Endothelial cell of umbilical vein (primary cell): ENCODE results near the gene SUSD2. TPM values are rescaled to one million over a fixed set of nuclear protein-coding genes. Genes with fewer than 3 reads are reported as not detected.

ENCODE experiments used
- BruUV-seq: library from RNA; stranded (reverse); fragments of 400-500 nt; replicated peaks from 2 replicates; lab custom pipeline; 2021; lab: Mats Ljungman, UMichigan
- CTCF ChIA-PET: fragments of 300-600, 350-600 bp; sonication (Branson Sonifier 250); formaldehyde crosslinking; loops from one replicate; lab custom pipeline; 2021; ENCODE audit warnings: antibody characterized with exemption, inconsistent platforms; lab: Charles Lee
- POLR2A ChIA-PET: fragments of 300-600, 350-600 bp; sonication (Branson Sonifier 250); formaldehyde crosslinking; loops from one replicate; lab custom pipeline; 2021; ENCODE audit warnings: antibody characterized with exemption, inconsistent platforms; lab: Charles Lee
- DNase-seq: peaks from one replicate; pipeline ENCODE4 v3.0.0-alpha.2; 2011; ENCODE audit warnings: low read depth, low spot score
- FAIRE-seq: peaks from 2 replicates; lab custom pipeline; 2011; peaks lifted over from hg19 to GRCh38; lab: Jason Lieb, UNC
- H2AFZ ChIP-seq: 2 replicates; pipeline ENCODE4 v1.6.0; 2012; ENCODE audit warnings: low read depth, low read length, control low read depth, inconsistent platforms
- H3K27ac ChIP-seq: 2 replicates; pipeline ENCODE4 v1.5.1; 2011; ENCODE audit warnings: low read depth, mild to moderate bottlenecking, control low read depth, low read length, moderate library complexity; ENCODE audit not compliant: insufficient read depth
- H3K27me3 ChIP-seq, 2 experiments: 2 replicates each; pipeline versions ENCODE4 v1.6.0 to v1.6.1; 2011; ENCODE audit warnings: low read length in 2 of 2, mixed read lengths in 1 of 2; ENCODE audit not compliant: control insufficient read depth in 2 of 2, insufficient read depth in 2 of 2
- H3K36me3 ChIP-seq, 2 experiments: 2 replicates in 1 of 2; 3 replicates in 1 of 2; pipeline ENCODE4 v1.5.1; 2011; ENCODE audit warnings: low read length in 2 of 2, mild to moderate bottlenecking in 1 of 2, moderate library complexity in 1 of 2; ENCODE audit not compliant: control insufficient read depth in 2 of 2, insufficient read depth in 2 of 2; ENCODE audit errors: extremely low read depth in 1 of 2
- H3K4me1 ChIP-seq: 3 replicates; pipeline ENCODE4 v1.5.1; 2011; ENCODE audit warnings: mild to moderate bottlenecking, low read length; ENCODE audit not compliant: control insufficient read depth, insufficient read depth; ENCODE audit errors: extremely low read depth
- H3K4me2 ChIP-seq: 2 replicates; pipeline ENCODE4 v1.6.1; 2011; ENCODE audit warnings: low read length, control low read depth, mixed read lengths; ENCODE audit not compliant: insufficient read depth
- H3K4me3 ChIP-seq, 3 experiments: fragments of 200-600 bp in 1 of 3; sonication (generic), shearing (Covaris generic) in 1 of 3; replicated peaks in 1 of 3; 2 replicates each; pipeline ENCODE4 v1.5.1; 2011 to 2016; ENCODE audit warnings: control low read depth in 3 of 3, low read length in 3 of 3, mild to moderate bottlenecking in 2 of 3, inconsistent platforms in 1 of 3, low read depth in 1 of 3, moderate library complexity in 1 of 3; ENCODE audit not compliant: insufficient read depth in 1 of 3
- H3K79me2 ChIP-seq: 2 replicates; pipeline ENCODE4 v1.6.0; 2012; ENCODE audit warnings: low read length, inconsistent platforms; ENCODE audit not compliant: control insufficient read depth, insufficient read depth
- H3K9ac ChIP-seq: replicated peaks from 2 replicates; pipeline ENCODE3; 2011; ENCODE audit warnings: low read length, control low read depth; ENCODE audit not compliant: insufficient read depth; ENCODE audit errors: extremely low read depth
- H3K9me1 ChIP-seq: replicated peaks from 3 replicates; pipeline ENCODE4 v1.6.0; 2011; ENCODE audit warnings: mild to moderate bottlenecking, low read length; ENCODE audit not compliant: control insufficient read depth, insufficient read depth; ENCODE audit errors: extremely low read depth
- H3K9me3 ChIP-seq: replicated peaks from 2 replicates; pipeline ENCODE4 v1.5.1; 2012; ENCODE audit warnings: low read length, inconsistent platforms; ENCODE audit not compliant: control insufficient read depth, insufficient read depth
- H4K20me1 ChIP-seq: replicated peaks from 2 replicates; pipeline ENCODE3; 2011; ENCODE audit warnings: mild to moderate bottlenecking, low read length; ENCODE audit not compliant: control insufficient read depth, insufficient read depth; ENCODE audit errors: extremely low read depth
- EZH2 ChIP-seq: IDR thresholded peaks from 2 replicates; pipeline ENCODE4 v1.6.1; 2012; ENCODE audit warnings: borderline replicate concordance, low read depth, mild to moderate bottlenecking, moderate library complexity, low read length, inconsistent platforms; ENCODE audit not compliant: severe bottlenecking
- FOS ChIP-seq: IDR thresholded peaks from 2 replicates; pipeline ENCODE4 v1.6.1; 2011; ENCODE audit warnings: mild to moderate bottlenecking, low read length, moderate library complexity, borderline replicate concordance; ENCODE audit not compliant: insufficient read depth
- GATA2 ChIP-seq: IDR thresholded peaks from 2 replicates; pipeline ENCODE4 v1.7.0; 2011; ENCODE audit warnings: low read depth, mild to moderate bottlenecking, moderate library complexity, mixed read lengths, low read length; ENCODE audit not compliant: insufficient read length, insufficient read depth
- JUN ChIP-seq: IDR thresholded peaks from 2 replicates; pipeline ENCODE4 v1.6.1; 2011; ENCODE audit warnings: borderline replicate concordance, low read depth; ENCODE audit not compliant: insufficient read length, insufficient read depth
- MYC ChIP-seq: IDR thresholded peaks from one replicate; pipeline ENCODE4 v1.6.1; 2011; ENCODE audit warnings: mild to moderate bottlenecking, low read depth, low read length
- POLR2A ChIP-seq: IDR thresholded peaks from 2 replicates; pipeline ENCODE4 v1.6.1; 2012; ENCODE audit warnings: low read depth, mild to moderate bottlenecking, control low read depth, low read length
- POLR2AphosphoS5 ChIP-seq: IDR thresholded peaks from 2 replicates; pipeline ENCODE4 v1.6.1; 2012; ENCODE audit warnings: low read depth, mild to moderate bottlenecking, control low read depth, low read length, moderate library complexity; ENCODE audit not compliant: insufficient read depth
- dilution Hi-C: fragments of 300-500 bp; cut with MboI; formaldehyde crosslinking; loops from one replicate; pipeline ENCODE4 v1.15.0; 2019; ENCODE audit warnings: low sequenced_read_pairs; ENCODE audit not compliant: extremely low pct_ligation_motif_present
- intact Hi-C: fragments of 100-400 bp; cut with micrococcal nuclease; formaldehyde crosslinking; loops from one replicate; pipeline ENCODE4 v1.10.0; 2022
- polyA plus RNA-seq, 4 experiments: library from polyadenylated mRNA; depleted of rRNA in 3 of 4; stranded (reverse) in 3 of 4; unstranded in 1 of 4; fragments of >200 nt; gene quantifications; 2 replicates each; pipeline versions ENCODE4 v1.2.1 to v1.2.3, GENCODE V29; 2011 to 2012; ENCODE audit warnings: missing spikeins in 1 of 4
- total RNA-seq: library from RNA; stranded (reverse); gene quantifications from 2 replicates; pipeline ENCODE4 v1.2.3, GENCODE V29; 2021
- TF ChIP-seq, protein P1 (sequence below): IDR thresholded peaks from 2 replicates; pipeline ENCODE4 v1.6.1; 2011; ENCODE audit not compliant: insufficient read depth, insufficient read length
- TF ChIP-seq, protein P2 (sequence below), 2 donors: IDR thresholded peaks; 1 replicate in 1 of 2; 2 replicates in 1 of 2; pipeline ENCODE4 v1.5.1; 2011; ENCODE audit warnings: low read length in 2 of 2, mild to moderate bottlenecking in 2 of 2, moderate library complexity in 2 of 2, control low read depth in 1 of 2, inconsistent platforms in 1 of 2, low read depth in 1 of 2; ENCODE audit not compliant: insufficient read depth in 1 of 2; ENCODE audit errors: extremely low read depth in 1 of 2

Gene SUSD2
- total and polyA plus RNA-seq, 2 donors (not counting 3 experiments of a cell fraction or from before 2014, with no cell fraction given) = 0.26 to 0.27 TPM

DNA sequence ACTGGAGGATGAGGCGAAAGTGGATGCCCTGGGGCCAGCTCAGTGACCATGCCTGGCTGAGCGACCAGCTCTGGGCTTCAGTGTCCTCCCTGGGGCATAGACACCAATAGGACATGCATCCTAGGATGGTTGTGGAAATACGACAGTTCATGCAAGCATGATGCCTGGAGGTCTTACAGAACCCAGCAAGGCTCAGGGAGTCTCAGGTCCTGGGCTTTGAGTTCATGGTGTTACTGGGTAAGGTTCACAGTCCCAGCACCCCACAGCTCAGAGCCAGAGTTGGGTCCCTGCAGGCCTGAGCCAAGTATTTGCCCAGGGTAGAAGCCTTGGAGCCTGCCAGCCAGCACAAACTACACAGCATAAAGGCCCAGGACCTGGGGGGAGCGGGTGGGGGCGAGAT is 4.2 kb upstream of the SUSD2 start:
- FAIRE-seq = no peak
- intact Hi-C loops (loop anchor here (5.0 to 10.0 kb wide), 2 partner anchors 220 to 312 kb away; no protein-coding TSS in a partner anchor), dilution Hi-C loops (no loop called here)
- Histone ChIP-seq H3K4me3 (no peak overlapping the region), H3K4me2 (no peak overlapping the region), H3K27ac (no peak overlapping the region), H3K9me1 (no peaks in the 10 kb centered on the region), H3K9ac (no peak overlapping the region), H3K79me2 (no peaks in the 10 kb centered on the region), H3K9me3 (no peaks in the 10 kb centered on the region), H3K27me3 (no peaks in the 10 kb centered on the region), H3K36me3 (peaks cover 0 to 17% of the 10 kb centered on the region in 2 experiments), H4K20me1 (no peaks in the 10 kb centered on the region), H3K4me1 (no peaks in the 10 kb centered on the region), H2AFZ (no peak overlapping the region)
- ChIA-PET POLR2A (no interaction called here), CTCF (interaction anchor here (1.1 to 2.7 kb wide), 2 partner anchors 12 to 21 kb away, joined by 3 to 15 read pairs; no protein-coding TSS in a partner anchor)
- BruUV-seq = no TSS peak
- TF ChIP-seq FOS = no peak
- TF ChIP-seq, protein P1, sequence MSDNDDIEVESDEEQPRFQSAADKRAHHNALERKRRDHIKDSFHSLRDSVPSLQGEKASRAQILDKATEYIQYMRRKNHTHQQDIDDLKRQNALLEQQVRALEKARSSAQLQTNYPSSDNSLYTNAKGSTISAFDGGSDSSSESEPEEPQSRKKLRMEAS = no peak
- no peak for TF ChIP-seq EZH2
- DNase-seq = no peak

DNA sequence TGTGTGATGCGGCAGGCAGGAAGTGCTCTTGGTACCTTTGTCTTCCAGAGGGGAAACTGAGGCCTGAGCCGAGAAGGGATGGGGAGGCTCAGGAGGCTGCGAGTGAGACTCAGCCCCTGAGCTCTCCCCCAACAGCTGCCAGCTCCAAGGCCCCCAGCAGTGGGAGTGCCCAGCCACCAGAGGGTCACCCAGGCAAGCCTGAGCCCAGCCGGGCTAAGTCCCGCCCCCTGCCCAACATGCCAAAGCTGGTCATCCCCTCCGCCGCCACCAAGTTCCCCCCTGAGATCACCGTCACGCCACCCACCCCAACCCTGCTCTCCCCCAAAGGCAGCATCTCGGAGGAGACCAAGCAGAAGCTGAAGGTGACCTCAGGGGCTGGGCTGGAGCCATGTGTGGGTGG is 3.8 kb upstream of the SUSD2 start:
- dilution Hi-C loops (no loop called here), intact Hi-C loops (loop anchor here (5.0 to 10.0 kb wide), 2 partner anchors 220 to 313 kb away; no protein-coding TSS in a partner anchor)
- TF ChIP-seq JUN = no peak
- TF ChIP-seq FOS = no peak
- TF ChIP-seq, protein P1 = no peak
- no peak for TF ChIP-seq EZH2
- no peak for TF ChIP-seq POLR2A
- no peak for TF ChIP-seq POLR2AphosphoS5
- TF ChIP-seq, protein P2, sequence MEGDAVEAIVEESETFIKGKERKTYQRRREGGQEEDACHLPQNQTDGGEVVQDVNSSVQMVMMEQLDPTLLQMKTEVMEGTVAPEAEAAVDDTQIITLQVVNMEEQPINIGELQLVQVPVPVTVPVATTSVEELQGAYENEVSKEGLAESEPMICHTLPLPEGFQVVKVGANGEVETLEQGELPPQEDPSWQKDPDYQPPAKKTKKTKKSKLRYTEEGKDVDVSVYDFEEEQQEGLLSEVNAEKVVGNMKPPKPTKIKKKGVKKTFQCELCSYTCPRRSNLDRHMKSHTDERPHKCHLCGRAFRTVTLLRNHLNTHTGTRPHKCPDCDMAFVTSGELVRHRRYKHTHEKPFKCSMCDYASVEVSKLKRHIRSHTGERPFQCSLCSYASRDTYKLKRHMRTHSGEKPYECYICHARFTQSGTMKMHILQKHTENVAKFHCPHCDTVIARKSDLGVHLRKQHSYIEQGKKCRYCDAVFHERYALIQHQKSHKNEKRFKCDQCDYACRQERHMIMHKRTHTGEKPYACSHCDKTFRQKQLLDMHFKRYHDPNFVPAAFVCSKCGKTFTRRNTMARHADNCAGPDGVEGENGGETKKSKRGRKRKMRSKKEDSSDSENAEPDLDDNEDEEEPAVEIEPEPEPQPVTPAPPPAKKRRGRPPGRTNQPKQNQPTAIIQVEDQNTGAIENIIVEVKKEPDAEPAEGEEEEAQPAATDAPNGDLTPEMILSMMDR (IDR thresholded peaks at IDR 0.05; ENCODE audit: extremely low read depth in 1 of 2, insufficient read depth in 1 of 2, low read depth in 1 of 2, low read length in 2 of 2) = no peak
- TF ChIP-seq GATA2 = no peak
- TF ChIP-seq MYC = no peak
- Histone ChIP-seq H3K4me2 (no peak overlapping the region), H3K9ac (no peak overlapping the region), H3K27me3 (no peaks in the 10 kb centered on the region), H3K4me1 (no peaks in the 10 kb centered on the region), H3K9me1 (no peaks in the 10 kb centered on the region), H4K20me1 (no peaks in the 10 kb centered on the region), H2AFZ (no peak overlapping the region), H3K9me3 (no peaks in the 10 kb centered on the region), H3K36me3 (peaks cover 0 to 13% of the 10 kb centered on the region in 2 experiments), H3K4me3 (no peak overlapping the region), H3K27ac (no peak overlapping the region), H3K79me2 (no peaks in the 10 kb centered on the region)
- ChIA-PET POLR2A (interaction anchor here (0.6 kb wide), 1 partner anchor 165 kb away, joined by 7 read pairs; no protein-coding TSS in a partner anchor), CTCF (interaction anchor here (1.1 to 2.7 kb wide), 2 partner anchors 12 to 21 kb away, joined by 3 to 15 read pairs; no protein-coding TSS in a partner anchor)
- FAIRE-seq = no peak
- BruUV-seq = no TSS peak
- DNase-seq = no peak
